LNCAP (cell line): ENCODE measurements around the gene EIF3B.

Source experiments
- CTCF ChIP-seq: fragments of 450-650 bp; IDR thresholded peaks from 2 replicates; pipeline ENCODE4 v1.5.1; 2017; ENCODE audit warnings: mild to moderate bottlenecking

The EIF3B gene

GRCh38 chr7:2371329-2371728 lies 16.7 kb downstream of the EIF3B start:
- TF ChIP-seq CTCF = no peak

- no peak for TF ChIP-seq CTCF
Observed at GRCh38 chr7:2372724-2373123, 18.1 kb downstream of the EIF3B start.

GRCh38 chr7:2373124-2373556 lies 18.5 kb downstream of the EIF3B start:
- TF ChIP-seq CTCF = no peak

- no peak for TF ChIP-seq CTCF
Observed at GRCh38 chr7:2373646-2374045, 19.0 kb downstream of the EIF3B start.

- TF ChIP-seq CTCF = no peak
Observed at GRCh38 chr7:2374401-2374800, 19.8 kb downstream of the EIF3B start.

- TF ChIP-seq CTCF = no peak
Observed at GRCh38 chr7:2374830-2375728, 20.5 kb downstream of the EIF3B start.

- no peak for TF ChIP-seq CTCF
Observed at GRCh38 chr7:2376351-2377154, 21.9 kb downstream of the EIF3B start.
